D721Med (cell line): ENCODE results near the gene FNDC7.
"Not testable (repeated sequence)": the region's sequence is repeated elsewhere in the genome, so short reads cannot be mapped to it uniquely, and the experiment has no call there.

Experiments
- DNase-seq: peaks from one replicate; pipeline ENCODE4 v3.0.0; 2011; ENCODE audit warnings: low spot score; ENCODE audit not compliant: insufficient read length
- FAIRE-seq: peaks from 2 replicates; lab custom pipeline; 2011; peaks lifted over from hg19 to GRCh38; lab: Jason Lieb, UNC
- TF ChIP-seq, protein P1 (sequence below): IDR thresholded peaks from 2 replicates; pipeline ENCODE4 v1.5.1; 2012; ENCODE audit warnings: mild to moderate bottlenecking, control low read depth; ENCODE audit not compliant: insufficient read depth; ENCODE audit errors: missing control alignments

Gene FNDC7

DNA sequence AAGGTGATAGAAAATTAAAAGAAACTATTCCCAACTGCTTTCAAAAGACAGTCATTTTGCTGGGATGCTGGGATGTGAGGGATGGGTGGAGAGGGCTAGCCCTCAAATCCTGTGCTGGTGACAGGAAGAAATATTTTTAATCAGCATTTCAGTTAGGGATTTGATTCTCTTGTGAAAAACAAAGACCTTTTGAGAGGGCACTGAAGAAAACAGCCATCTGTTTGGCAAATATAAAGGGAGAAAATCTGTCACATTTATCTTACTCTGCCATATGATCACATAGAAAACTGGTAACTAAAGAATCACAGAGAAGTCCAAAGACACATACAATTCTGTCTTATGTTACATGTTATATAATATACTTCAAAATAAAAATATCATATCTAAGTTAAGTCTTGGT lies 46.1 kb downstream of the FNDC7 start:
- FAIRE-seq: no peak
- DNase-seq: no peak
- TF ChIP-seq, protein P1, sequence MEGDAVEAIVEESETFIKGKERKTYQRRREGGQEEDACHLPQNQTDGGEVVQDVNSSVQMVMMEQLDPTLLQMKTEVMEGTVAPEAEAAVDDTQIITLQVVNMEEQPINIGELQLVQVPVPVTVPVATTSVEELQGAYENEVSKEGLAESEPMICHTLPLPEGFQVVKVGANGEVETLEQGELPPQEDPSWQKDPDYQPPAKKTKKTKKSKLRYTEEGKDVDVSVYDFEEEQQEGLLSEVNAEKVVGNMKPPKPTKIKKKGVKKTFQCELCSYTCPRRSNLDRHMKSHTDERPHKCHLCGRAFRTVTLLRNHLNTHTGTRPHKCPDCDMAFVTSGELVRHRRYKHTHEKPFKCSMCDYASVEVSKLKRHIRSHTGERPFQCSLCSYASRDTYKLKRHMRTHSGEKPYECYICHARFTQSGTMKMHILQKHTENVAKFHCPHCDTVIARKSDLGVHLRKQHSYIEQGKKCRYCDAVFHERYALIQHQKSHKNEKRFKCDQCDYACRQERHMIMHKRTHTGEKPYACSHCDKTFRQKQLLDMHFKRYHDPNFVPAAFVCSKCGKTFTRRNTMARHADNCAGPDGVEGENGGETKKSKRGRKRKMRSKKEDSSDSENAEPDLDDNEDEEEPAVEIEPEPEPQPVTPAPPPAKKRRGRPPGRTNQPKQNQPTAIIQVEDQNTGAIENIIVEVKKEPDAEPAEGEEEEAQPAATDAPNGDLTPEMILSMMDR: no peak

DNA sequence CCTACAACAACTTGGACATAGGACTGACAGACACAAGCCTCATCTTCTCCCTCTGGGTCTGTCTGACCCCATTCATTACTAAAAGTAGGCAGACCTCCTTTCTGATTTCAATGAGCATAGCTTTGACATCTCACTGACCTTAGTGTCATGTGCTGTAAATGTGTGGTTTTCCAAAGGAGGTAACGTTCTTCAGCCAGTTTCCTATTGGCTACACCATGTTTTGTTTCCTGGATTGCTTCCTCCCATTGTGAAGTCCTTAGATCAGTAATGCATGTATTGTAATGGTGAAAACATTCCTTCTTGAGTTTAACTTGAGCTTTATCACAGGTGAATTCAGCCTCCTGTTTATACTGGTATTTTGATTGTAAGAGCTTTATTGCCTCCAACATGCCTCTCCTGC lies 54.4 kb downstream of the FNDC7 start:
- TF ChIP-seq, protein P1: no peak
- FAIRE-seq (no peak), DNase-seq (no peak)

DNA sequence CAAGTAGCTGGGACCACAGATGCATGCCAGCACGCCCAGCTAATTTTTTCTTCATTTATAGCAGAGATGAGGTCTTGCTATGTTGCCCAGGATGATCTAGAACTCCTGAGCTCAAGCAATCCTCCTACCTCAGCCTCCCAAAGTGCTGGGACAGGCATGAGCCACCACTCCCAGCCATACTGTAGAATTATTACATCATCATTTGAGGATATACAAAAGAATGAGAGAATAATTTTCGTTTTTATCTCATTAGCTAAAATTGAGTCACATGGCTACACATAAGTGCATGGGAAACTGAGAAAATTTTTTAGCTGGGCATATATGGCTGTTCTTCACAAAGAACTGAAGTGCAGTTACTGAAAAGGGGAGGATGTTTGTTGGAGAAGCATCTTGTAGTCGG lies 55.0 kb downstream of the FNDC7 start:
- FAIRE-seq: no peak

DNA sequence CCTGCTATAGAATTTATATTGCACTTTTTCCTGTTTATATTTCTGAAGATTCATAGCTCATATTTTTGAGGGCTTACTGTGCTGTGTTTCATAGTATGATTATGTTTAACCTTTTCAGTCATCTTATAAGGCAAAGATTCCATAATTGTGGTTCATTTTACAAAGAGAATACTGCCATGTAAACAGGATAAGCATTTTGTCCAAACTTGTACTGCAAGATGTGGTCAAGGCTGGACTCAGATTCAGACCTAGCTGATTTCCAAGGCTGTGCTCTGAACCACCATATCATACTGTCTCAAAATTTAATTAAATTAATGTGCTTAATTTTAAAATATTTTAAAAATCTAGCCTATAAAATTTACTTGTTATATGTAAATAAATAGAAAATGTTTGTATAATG lies 65.1 kb downstream of the FNDC7 start:
- TF ChIP-seq, protein P1: no peak
- no peak for FAIRE-seq

More for the DNA sequence above, 55.0 kb downstream of the FNDC7 start:
- DNase-seq: no peak
- TF ChIP-seq, protein P1: no peak

DNA sequence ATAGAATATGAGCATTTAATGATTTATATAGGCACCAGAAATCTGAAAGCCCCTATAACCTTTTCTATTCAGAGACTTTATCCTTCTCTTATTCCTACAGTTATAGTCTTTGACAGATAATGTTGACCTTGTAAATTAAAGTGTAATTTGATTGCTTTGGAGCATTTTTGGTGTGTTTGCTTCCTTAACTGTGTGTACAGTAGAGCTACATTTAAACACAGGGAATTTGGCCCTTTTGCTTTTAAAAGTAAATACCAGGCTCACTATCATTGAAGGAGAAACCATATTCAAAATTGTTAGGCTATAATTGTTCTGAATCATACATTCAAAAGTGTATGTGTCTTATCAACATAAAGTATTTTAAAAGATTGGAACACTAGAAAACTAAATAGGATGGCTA lies 66.7 kb downstream of the FNDC7 start:
- FAIRE-seq (no peak), DNase-seq (no peak)
- TF ChIP-seq, protein P1: no peak

More for the DNA sequence above, 65.1 kb downstream of the FNDC7 start:
- no peak for DNase-seq

DNA sequence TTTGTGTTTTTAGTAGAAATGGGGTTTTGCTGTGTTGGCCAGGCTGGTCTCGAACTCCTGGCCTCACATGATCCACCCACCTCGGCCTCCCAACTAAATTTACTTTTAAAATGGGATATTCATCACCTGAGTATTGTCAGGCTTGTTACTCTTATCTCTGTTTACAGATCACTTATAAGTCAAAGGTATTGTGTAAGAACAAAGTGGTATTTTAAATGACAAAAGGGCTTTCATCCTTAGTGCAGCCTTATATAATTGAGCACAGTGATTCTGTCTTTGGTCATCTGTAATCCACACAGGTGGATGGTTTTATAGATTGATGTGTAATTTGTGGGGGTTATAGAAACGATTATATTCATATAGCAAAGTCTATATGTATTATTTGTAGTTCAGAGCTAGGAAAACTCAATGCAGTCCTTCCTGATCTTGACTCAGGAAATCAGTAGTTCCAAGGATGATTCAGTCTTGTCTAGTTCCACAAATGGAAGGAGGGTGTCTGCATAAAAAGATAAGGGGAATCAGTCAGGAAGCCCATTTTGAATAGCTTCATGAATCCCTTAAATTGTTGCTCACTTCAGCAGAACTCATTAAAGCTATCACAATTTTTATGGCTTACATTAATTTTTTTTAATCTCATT lies 68.3 kb downstream of the FNDC7 start:
- DNase-seq (no peak), FAIRE-seq (no peak)
- TF ChIP-seq, protein P1: no peak

DNA sequence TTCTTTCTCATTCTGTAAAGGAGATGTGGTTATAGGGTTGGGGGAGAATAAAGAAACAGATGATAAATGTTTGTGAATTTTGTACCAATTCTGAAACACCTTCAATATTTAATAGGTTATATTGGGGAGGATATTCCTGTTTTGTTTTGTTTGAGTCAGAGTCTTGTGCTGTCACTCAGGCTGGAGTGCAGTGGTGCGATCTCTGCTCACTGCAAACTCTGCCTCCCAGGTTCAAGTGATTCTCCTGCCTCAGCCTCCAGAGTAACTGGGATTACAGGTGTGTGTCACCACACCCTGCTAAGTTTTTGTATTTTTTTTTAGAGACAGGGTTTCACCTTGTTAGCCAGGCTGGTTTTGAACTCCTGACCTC lies 68.9 kb downstream of the FNDC7 start:
- not testable (repeated sequence) for FAIRE-seq, DNase-seq
